ENCODE data around the gene CPAMD8. TPM values are rescaled to one million over a fixed set of nuclear protein-coding genes. Genes with fewer than 3 reads are reported as not detected.

CPAMD8 gene
- total RNA-seq, 1 experiment from 2014 or later, result 0.20 TPM

- no TSS peak for BruUV-seq (replicated peaks)
- ChIA-PET RAD21 (ENCODE audit: low non-redundant PET in 1 of 2, low total read pairs in 2 of 2, uncharacterized antibody in 2 of 2, unreplicated experiment in 2 of 2) (no interaction called here), CTCF (interaction anchor here (1.2 kb wide), 1 partner anchor 9 kb away, joined by 3 read pairs; no protein-coding TSS in a partner anchor), POLR2A (no interaction called here)
- intact Hi-C loops (cut with micrococcal nuclease), result no loop called here
- Histone ChIP-seq H3K9ac (ENCODE audit: low read length) (no peak overlapping the region), H3K4me1 (ENCODE audit: control insufficient read depth in 1 of 2, insufficient read depth in 2 of 2, low read length in 2 of 2) (no peaks in the 10 kb centered on the region), H3K9me2 (ENCODE audit: insufficient read depth) (no peaks in the 10 kb centered on the region), H3K4me3 (replicated peaks in 1 of 2; ENCODE audit: low read depth in 1 of 2, low read length in 2 of 2) (no peak overlapping the region), H3K36me3 (ENCODE audit: control insufficient read depth in 1 of 2, insufficient read depth in 2 of 2, low read length in 2 of 2) (0 out of 4 replicates have a peak, but pooled peaks cover 0 to under 1% of the 10 kb centered on the region in 2 experiments), H3K27ac (ENCODE audit: low read depth, low read length) (no peak overlapping the region), H4K20me1 (ENCODE audit: insufficient read depth) (no peaks in the 10 kb centered on the region), H3K9me3 (ENCODE audit: control insufficient read depth in 1 of 2, insufficient read depth in 1 of 2, low read depth in 1 of 2, low read length in 2 of 2) (no peaks in the 10 kb centered on the region), H3K4me2 (ENCODE audit: low read length) (no peak overlapping the region), H3K27me3 (ENCODE audit: insufficient read depth, low read length) (no peaks in the 10 kb centered on the region), H2AFZ (ENCODE audit: low read depth, low read length, poor library complexity, severe bottlenecking) (no peak overlapping the region), H3K79me2 (ENCODE audit: insufficient read depth, low read length) (no peaks in the 10 kb centered on the region)
- ATAC-seq, result no peak
- no peak for DNase-seq (ENCODE audit: low read depth, low spot score)
- TF ChIP-seq SRF (IDR thresholded peaks at IDR 0.05; ENCODE audit: low read depth) (no peak), YY1 (IDR thresholded peaks at IDR 0.05; ENCODE audit: extremely low read depth, insufficient replicate concordance, low read depth, low read length) (no peak), POLR2AphosphoS5 (IDR thresholded peaks at IDR 0.05; ENCODE audit: low read depth, low read length) (no peak), CBX3 (IDR thresholded peaks at IDR 0.05; ENCODE audit: low read depth) (no peak), EZH2phosphoT487 (IDR thresholded peaks at IDR 0.05; ENCODE audit: borderline replicate concordance) (no peak), POLR2A (IDR thresholded peaks at IDR 0.05; ENCODE audit: borderline replicate concordance, extremely low read depth, insufficient read depth, insufficient read length) (no peak), FOSL1 (IDR thresholded peaks at IDR 0.05; ENCODE audit: low read depth) (no peak), CEBPB (IDR thresholded peaks at IDR 0.05; ENCODE audit: low read depth) (no peak), RAD21 (IDR thresholded peaks at IDR 0.05; ENCODE audit: low read depth) (no peak), JUND (IDR thresholded peaks at IDR 0.05) (no peak), ZNF274 (IDR thresholded peaks at IDR 0.05; ENCODE audit: low read depth, low read length) (no peak)
- TF ChIP-seq, protein P1, sequence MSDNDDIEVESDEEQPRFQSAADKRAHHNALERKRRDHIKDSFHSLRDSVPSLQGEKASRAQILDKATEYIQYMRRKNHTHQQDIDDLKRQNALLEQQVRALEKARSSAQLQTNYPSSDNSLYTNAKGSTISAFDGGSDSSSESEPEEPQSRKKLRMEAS (IDR thresholded peaks at IDR 0.05), result no peak
- TF ChIP-seq, protein P2, sequence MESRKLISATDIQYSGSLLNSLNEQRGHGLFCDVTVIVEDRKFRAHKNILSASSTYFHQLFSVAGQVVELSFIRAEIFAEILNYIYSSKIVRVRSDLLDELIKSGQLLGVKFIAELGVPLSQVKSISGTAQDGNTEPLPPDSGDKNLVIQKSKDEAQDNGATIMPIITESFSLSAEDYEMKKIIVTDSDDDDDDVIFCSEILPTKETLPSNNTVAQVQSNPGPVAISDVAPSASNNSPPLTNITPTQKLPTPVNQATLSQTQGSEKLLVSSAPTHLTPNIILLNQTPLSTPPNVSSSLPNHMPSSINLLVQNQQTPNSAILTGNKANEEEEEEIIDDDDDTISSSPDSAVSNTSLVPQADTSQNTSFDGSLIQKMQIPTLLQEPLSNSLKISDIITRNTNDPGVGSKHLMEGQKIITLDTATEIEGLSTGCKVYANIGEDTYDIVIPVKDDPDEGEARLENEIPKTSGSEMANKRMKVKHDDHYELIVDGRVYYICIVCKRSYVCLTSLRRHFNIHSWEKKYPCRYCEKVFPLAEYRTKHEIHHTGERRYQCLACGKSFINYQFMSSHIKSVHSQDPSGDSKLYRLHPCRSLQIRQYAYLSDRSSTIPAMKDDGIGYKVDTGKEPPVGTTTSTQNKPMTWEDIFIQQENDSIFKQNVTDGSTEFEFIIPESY (IDR thresholded peaks at IDR 0.05; ENCODE audit: extremely low read depth, insufficient replicate concordance, low read length), result no peak
- TF ChIP-seq, protein P3, sequence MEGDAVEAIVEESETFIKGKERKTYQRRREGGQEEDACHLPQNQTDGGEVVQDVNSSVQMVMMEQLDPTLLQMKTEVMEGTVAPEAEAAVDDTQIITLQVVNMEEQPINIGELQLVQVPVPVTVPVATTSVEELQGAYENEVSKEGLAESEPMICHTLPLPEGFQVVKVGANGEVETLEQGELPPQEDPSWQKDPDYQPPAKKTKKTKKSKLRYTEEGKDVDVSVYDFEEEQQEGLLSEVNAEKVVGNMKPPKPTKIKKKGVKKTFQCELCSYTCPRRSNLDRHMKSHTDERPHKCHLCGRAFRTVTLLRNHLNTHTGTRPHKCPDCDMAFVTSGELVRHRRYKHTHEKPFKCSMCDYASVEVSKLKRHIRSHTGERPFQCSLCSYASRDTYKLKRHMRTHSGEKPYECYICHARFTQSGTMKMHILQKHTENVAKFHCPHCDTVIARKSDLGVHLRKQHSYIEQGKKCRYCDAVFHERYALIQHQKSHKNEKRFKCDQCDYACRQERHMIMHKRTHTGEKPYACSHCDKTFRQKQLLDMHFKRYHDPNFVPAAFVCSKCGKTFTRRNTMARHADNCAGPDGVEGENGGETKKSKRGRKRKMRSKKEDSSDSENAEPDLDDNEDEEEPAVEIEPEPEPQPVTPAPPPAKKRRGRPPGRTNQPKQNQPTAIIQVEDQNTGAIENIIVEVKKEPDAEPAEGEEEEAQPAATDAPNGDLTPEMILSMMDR (IDR thresholded peaks at IDR 0.05 in 2 of 3, conservative IDR thresholded peaks at IDR 0.05 in 1 of 3; ENCODE audit: borderline replicate concordance in 1 of 3, insufficient read depth in 1 of 3, low read depth in 2 of 3, low read length in 2 of 3), result no peak
Observed at GRCh38 chr19:17043744-17044143, 17.1 kb upstream of the CPAMD8 start.
